HepG2 (cell line): ENCODE data around the gene LPO. TPM values are rescaled to one million over a fixed set of nuclear protein-coding genes. Genes with fewer than 3 reads are reported as not detected.

Source experiments
- BCL6 ChIP-seq: IDR thresholded peaks from 2 replicates; pipeline ENCODE4 v1.6.1; 2016; ENCODE audit warnings: missing genetic modification reagents, missing compliant biosample characterization
- DPF2 ChIP-seq: sonication (generic); formaldehyde crosslinking; IDR thresholded peaks from 2 replicates; pipeline ENCODE4 v1.4.0; 2020; ENCODE audit warnings: mild to moderate bottlenecking, low read depth, missing genetic modification reagents, borderline replicate concordance
- HCFC1 ChIP-seq: fragments of 150-350 bp; IDR thresholded peaks from 2 replicates; pipeline ENCODE4 v1.6.1; 2014; ENCODE audit warnings: low read depth, low read length
- NPAS2 ChIP-seq: sonication (generic); formaldehyde crosslinking; IDR thresholded peaks from 2 replicates; pipeline ENCODE4 v1.8.0; 2022; ENCODE audit warnings: mild to moderate bottlenecking, missing genetic modification reagents, borderline replicate concordance
- PCBP2 ChIP-seq: fragments of 200-400 bp; formaldehyde crosslinking; optimal IDR thresholded peaks from 2 replicates; pipeline ENCODE3; 2018; ENCODE audit warnings: low read length, low read depth; ENCODE audit not compliant: poor library complexity, severe bottlenecking
- REXO4 ChIP-seq: sonication (generic); formaldehyde crosslinking; IDR thresholded peaks from 2 replicates; pipeline ENCODE4 v1.8.0; 2022; ENCODE audit warnings: missing genetic modification reagents, mild to moderate bottlenecking, borderline replicate concordance
- ZNF468 ChIP-seq: sonication (generic); formaldehyde crosslinking; IDR thresholded peaks from 2 replicates; pipeline ENCODE4 v1.8.0; 2022; ENCODE audit warnings: mild to moderate bottlenecking, moderate library complexity, missing genetic modification reagents
- ZNF543 ChIP-seq: sonication (generic); formaldehyde crosslinking; IDR thresholded peaks from 2 replicates; pipeline ENCODE4 v1.4.0; 2020; ENCODE audit warnings: mild to moderate bottlenecking, missing genetic modification reagents
- ZNF550 ChIP-seq: sonication (generic); formaldehyde crosslinking; IDR thresholded peaks from 2 replicates; pipeline ENCODE4 v1.4.0; 2020; ENCODE audit warnings: mild to moderate bottlenecking, missing genetic modification reagents, borderline replicate concordance
- polyA plus RNA-seq, 8 experiments: library from polyadenylated mRNA; depleted of rRNA in 3 of 8; stranded (reverse) in 7 of 8; unstranded in 1 of 8; fragments of >200 nt; fragmentation: Illumina TruSeq in 4 of 8; extraction: Trizol in 4 of 8; gene quantifications; 2 replicates each; pipeline versions ENCODE4 v1.2.1 to v1.2.3, GENCODE V29; 2011 to 2016; ENCODE audit warnings: low read depth in 4 of 8, missing spikeins in 1 of 8, mixed read lengths in 1 of 8; ENCODE audit not compliant: insufficient read depth in 1 of 8
- total RNA-seq, 5 experiments: library from RNA; depleted of rRNA; stranded (reverse); fragments of >200 nt; fragmentation: Illumina TruSeq; extraction: Trizol; gene quantifications; 2 replicates each; pipeline ENCODE4 v1.2.3, GENCODE V29; 2016; ENCODE audit warnings: low read depth in 1 of 5
- TF ChIP-seq, protein P1 (sequence below): sonication (generic); formaldehyde crosslinking; IDR thresholded peaks from 2 replicates; pipeline ENCODE4 v1.4.0; 2020; ENCODE audit warnings: missing genetic modification reagents, borderline replicate concordance
- TF ChIP-seq, protein P2 (sequence below): sonication (generic); formaldehyde crosslinking; IDR thresholded peaks from 2 replicates; pipeline ENCODE4 v1.4.0; 2020; ENCODE audit warnings: missing genetic modification reagents
- TF ChIP-seq, protein P3 (sequence below): sonication (generic); formaldehyde crosslinking; IDR thresholded peaks from 2 replicates; pipeline ENCODE4 v1.8.1; 2023; ENCODE audit warnings: mild to moderate bottlenecking, missing genetic modification reagents

Gene LPO
- total and polyA plus RNA-seq, 2 of the 13 experiments (the other 11 are each of a cell fraction or from before 2014, with no cell fraction given): not detected

DNA sequence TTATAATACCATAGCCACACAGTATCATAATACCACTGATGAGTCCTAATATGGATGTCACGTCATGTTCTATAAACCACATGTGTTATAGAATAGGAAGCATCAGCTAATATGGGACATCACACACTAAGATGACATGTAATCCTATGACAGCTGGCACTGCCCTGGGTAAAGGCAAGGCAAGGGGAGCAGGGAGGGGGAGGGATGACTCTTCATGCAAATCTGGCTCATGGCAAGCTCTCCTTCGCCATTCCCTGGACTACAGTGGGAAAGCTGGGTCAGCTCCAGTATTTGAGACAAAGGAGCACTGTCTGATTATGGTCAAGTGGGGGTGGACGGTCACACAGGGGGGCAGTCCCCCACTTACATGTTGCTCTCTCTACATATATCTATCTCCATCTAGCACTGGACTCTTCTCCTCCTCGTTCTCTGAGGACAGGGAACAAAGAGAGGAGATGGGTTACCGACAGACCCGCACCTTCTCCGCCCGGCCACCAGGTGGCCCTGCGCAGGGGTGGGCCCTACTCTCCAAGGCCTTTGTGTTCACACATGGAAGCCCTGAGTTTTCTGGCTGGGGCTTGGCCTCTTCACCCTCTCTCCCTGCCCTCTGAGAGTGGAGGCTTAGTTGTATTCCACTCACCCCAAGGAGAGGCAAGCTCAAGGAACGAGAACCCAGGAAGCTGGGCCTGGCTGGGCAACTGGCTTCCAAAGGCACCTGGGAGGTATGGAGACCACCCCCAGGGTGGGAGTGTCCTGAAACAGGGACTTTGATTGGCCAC, 65.8 kb downstream of the LPO start (continued):
- TF ChIP-seq, protein P1, sequence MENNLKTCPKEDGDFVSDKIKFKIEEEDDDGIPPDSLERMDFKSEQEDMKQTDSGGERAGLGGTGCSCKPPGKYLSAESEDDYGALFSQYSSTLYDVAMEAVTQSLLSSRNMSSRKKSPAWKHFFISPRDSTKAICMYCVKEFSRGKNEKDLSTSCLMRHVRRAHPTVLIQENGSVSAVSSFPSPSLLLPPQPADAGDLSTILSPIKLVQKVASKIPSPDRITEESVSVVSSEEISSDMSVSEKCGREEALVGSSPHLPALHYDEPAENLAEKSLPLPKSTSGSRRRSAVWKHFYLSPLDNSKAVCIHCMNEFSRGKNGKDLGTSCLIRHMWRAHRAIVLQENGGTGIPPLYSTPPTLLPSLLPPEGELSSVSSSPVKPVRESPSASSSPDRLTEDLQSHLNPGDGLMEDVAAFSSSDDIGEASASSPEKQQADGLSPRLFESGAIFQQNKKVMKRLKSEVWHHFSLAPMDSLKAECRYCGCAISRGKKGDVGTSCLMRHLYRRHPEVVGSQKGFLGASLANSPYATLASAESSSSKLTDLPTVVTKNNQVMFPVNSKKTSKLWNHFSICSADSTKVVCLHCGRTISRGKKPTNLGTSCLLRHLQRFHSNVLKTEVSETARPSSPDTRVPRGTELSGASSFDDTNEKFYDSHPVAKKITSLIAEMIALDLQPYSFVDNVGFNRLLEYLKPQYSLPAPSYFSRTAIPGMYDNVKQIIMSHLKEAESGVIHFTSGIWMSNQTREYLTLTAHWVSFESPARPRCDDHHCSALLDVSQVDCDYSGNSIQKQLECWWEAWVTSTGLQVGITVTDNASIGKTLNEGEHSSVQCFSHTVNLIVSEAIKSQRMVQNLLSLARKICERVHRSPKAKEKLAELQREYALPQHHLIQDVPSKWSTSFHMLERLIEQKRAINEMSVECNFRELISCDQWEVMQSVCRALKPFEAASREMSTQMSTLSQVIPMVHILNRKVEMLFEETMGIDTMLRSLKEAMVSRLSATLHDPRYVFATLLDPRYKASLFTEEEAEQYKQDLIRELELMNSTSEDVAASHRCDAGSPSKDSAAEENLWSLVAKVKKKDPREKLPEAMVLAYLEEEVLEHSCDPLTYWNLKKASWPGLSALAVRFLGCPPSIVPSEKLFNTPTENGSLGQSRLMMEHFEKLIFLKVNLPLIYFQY (CRISPR knock-in tag): no peak
- no peak for TF ChIP-seq ZNF543 (CRISPR knock-in tag)
- TF ChIP-seq DPF2: no peak
- TF ChIP-seq NPAS2 (CRISPR knock-in tag): no peak
- TF ChIP-seq, protein P2, sequence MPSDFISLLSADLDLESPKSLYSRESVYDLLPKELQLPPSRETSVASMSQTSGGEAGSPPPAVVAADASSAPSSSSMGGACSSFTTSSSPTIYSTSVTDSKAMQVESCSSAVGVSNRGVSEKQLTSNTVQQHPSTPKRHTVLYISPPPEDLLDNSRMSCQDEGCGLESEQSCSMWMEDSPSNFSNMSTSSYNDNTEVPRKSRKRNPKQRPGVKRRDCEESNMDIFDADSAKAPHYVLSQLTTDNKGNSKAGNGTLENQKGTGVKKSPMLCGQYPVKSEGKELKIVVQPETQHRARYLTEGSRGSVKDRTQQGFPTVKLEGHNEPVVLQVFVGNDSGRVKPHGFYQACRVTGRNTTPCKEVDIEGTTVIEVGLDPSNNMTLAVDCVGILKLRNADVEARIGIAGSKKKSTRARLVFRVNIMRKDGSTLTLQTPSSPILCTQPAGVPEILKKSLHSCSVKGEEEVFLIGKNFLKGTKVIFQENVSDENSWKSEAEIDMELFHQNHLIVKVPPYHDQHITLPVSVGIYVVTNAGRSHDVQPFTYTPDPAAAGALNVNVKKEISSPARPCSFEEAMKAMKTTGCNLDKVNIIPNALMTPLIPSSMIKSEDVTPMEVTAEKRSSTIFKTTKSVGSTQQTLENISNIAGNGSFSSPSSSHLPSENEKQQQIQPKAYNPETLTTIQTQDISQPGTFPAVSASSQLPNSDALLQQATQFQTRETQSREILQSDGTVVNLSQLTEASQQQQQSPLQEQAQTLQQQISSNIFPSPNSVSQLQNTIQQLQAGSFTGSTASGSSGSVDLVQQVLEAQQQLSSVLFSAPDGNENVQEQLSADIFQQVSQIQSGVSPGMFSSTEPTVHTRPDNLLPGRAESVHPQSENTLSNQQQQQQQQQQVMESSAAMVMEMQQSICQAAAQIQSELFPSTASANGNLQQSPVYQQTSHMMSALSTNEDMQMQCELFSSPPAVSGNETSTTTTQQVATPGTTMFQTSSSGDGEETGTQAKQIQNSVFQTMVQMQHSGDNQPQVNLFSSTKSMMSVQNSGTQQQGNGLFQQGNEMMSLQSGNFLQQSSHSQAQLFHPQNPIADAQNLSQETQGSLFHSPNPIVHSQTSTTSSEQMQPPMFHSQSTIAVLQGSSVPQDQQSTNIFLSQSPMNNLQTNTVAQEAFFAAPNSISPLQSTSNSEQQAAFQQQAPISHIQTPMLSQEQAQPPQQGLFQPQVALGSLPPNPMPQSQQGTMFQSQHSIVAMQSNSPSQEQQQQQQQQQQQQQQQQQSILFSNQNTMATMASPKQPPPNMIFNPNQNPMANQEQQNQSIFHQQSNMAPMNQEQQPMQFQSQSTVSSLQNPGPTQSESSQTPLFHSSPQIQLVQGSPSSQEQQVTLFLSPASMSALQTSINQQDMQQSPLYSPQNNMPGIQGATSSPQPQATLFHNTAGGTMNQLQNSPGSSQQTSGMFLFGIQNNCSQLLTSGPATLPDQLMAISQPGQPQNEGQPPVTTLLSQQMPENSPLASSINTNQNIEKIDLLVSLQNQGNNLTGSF: no peak
- TF ChIP-seq ZNF550 (CRISPR knock-in tag): no peak
- TF ChIP-seq, protein P3, sequence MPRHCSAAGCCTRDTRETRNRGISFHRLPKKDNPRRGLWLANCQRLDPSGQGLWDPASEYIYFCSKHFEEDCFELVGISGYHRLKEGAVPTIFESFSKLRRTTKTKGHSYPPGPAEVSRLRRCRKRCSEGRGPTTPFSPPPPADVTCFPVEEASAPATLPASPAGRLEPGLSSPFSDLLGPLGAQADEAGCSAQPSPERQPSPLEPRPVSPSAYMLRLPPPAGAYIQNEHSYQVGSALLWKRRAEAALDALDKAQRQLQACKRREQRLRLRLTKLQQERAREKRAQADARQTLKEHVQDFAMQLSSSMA: 0 out of 2 replicates have a peak, but pooled peaks have one; percentile 56
- no peak for TF ChIP-seq ZNF468
- TF ChIP-seq PCBP2: no peak
- TF ChIP-seq BCL6 (CRISPR knock-in tag): no peak
- TF ChIP-seq REXO4 (CRISPR knock-in tag): no peak
- no peak for TF ChIP-seq HCFC1
- TF ChIP-seq, all 625 proteins: peak for 18
